Omental fat pad (tissue), 4 donors: ENCODE data around the gene OR10H2. TPM values are rescaled to one million over a fixed set of nuclear protein-coding genes. Genes with fewer than 3 reads are reported as not detected.

ENCODE experiments used
- ATAC-seq: fragments of 150-250 bp; one replicate; pipeline ENCODE4 v1.9.1; 2016; ENCODE audit warnings: mild to moderate bottlenecking, moderate library complexity; ENCODE audit not compliant: low FRiP score
- DNase-seq: peaks from one replicate; pipeline ENCODE4 v3.0.0-alpha.2; 2019; ENCODE audit warnings: low spot score
- total RNA-seq, 4 donors: library from RNA; depleted of rRNA; stranded (reverse); fragments of >200 nt; gene quantifications; one replicate each; pipeline ENCODE4 v1.1.0, GENCODE V29; 2016
- TF ChIP-seq, protein P1 (sequence below), 3 donors: fragments of 450-650 bp; IDR thresholded peaks; one replicate each; pipeline ENCODE4 v1.5.1; 2016 to 2017; ENCODE audit warnings: antibody characterized with exemption in 3 of 3, mild to moderate bottlenecking in 3 of 3, moderate library complexity in 2 of 3

OR10H2 gene
- total RNA-seq, 4 donors from 2014 or later = not detected

DNA sequence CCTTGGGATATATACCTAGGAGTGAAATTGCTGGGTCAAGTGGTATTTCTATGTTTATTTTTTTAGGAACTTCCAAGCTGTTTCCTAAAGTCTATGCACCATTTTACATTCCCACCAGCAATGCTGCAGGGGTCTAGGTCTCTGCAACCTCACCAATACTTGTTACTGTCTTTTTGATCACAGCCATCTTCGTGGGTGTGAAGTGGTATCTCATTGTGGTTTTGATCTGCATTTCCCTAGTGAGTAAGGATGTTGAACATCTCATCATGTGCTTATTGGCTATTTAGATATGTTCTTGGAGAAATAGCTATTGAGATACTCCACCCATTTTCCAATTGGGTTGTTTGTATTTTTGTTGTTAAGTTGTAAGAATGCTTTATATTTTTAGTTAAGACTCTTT is 2.7 kb downstream of the OR10H2 start:
- TF ChIP-seq, protein P1, sequence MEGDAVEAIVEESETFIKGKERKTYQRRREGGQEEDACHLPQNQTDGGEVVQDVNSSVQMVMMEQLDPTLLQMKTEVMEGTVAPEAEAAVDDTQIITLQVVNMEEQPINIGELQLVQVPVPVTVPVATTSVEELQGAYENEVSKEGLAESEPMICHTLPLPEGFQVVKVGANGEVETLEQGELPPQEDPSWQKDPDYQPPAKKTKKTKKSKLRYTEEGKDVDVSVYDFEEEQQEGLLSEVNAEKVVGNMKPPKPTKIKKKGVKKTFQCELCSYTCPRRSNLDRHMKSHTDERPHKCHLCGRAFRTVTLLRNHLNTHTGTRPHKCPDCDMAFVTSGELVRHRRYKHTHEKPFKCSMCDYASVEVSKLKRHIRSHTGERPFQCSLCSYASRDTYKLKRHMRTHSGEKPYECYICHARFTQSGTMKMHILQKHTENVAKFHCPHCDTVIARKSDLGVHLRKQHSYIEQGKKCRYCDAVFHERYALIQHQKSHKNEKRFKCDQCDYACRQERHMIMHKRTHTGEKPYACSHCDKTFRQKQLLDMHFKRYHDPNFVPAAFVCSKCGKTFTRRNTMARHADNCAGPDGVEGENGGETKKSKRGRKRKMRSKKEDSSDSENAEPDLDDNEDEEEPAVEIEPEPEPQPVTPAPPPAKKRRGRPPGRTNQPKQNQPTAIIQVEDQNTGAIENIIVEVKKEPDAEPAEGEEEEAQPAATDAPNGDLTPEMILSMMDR (IDR thresholded peaks at IDR 0.05) = no peak
- DNase-seq (no peak), ATAC-seq (no peak)

DNA sequence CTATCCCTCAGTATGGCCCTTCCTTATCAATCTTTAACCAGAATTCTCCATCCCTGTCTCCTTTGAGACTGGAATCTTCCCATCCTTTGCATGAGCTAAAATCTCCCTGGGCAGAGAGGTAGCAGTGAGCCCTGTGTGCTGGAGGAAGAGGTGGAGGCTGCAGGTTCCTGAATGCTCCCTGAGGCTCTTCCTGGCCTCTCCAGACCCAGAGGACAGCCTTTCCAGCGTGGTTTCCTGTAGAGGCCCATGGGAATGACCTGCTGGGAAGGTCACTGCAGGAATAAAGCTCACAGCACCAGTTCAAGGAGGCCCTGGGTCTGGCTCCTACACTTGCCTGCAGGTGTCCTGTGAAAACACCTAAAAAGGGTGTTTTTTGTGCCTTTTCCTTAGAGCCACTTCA is 4.6 kb downstream of the OR10H2 start:
- ATAC-seq = no peak
- no peak for DNase-seq
- TF ChIP-seq, protein P1 (IDR thresholded peaks at IDR 0.05) = no peak

DNA sequence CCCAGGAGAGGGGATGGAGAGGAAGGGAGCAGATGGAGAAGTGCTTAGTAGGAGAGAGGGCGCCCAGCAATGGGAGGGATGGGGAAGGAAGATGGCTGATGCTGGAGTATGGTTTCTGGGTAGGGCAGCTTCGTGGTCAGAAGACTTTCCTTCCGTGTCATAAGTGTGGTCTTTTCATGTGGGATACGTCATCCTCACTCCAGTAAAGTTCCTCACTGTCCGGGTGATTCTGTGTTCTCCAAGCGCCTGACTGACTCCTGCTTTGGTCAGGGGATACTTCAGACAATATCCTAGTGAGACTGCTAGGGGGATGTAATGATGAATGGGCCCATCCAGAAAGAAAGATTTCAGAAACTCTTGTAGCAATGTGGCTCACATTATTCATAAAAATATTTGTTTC is 6.1 kb downstream of the OR10H2 start:
- TF ChIP-seq, protein P1 (IDR thresholded peaks at IDR 0.05) = no peak
- ATAC-seq = no peak

DNA sequence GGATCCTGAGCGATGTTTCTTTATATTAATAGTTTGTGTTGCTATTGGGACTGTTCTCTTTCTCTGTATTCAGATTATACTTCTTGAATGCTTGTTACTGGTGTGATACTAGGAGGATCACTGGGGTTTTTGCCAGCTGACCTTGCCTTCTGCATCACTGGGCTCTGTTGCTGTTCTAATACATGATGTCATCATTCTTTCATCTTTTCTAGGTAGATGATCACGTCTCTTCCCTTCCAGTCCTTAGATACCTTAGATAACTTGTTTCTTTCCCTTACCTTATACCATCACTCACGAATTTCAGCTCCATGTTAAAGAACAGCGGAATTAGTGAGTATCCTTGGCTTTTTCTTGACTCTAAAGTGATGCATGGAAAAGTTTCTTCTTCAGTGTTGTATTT is 9.9 kb downstream of the OR10H2 start, which contains the start of gene OR10H3:
Gene OR10H3, plus strand, starts transcription at position 264 of the 400 bp plus-strand sequence. CDS start 3,408 bp downstream, outside the sequence.
- no peak for ATAC-seq
- TF ChIP-seq, protein P1 (IDR thresholded peaks at IDR 0.05) = no peak
- no peak for DNase-seq

More for the DNA sequence above, 6.1 kb downstream of the OR10H2 start:
- no peak for DNase-seq

GRCh38 chr19:15740785-15741184 is 13.0 kb downstream of the OR10H2 start:
- TF ChIP-seq, protein P1 (IDR thresholded peaks at IDR 0.05) = no peak
- no peak for DNase-seq
- no peak for ATAC-seq

DNA sequence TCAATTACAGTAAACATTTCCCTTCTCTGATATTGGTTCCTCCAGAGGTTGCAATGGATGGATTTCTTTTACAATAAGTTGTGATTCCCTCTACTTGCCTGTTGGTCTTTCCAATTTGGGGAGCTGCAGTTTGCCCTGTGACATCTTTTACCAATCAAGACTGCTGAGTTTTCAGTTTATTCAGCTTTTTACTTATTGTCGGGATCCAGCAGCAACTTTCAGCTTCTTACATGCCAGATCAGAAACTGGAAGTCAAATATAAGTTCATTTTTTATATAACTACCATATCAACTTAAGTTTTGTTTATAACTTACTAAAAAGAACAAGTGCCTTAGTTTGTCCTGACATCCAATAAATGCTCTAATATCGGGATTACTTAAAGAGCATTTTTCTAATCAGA is 20.4 kb downstream of the OR10H2 start:
- TF ChIP-seq, protein P1 (IDR thresholded peaks at IDR 0.05) = no peak
- DNase-seq = no peak
- no peak for ATAC-seq

GRCh38 chr19:15758379-15758778 is 30.6 kb downstream of the OR10H2 start:
- ATAC-seq (no peak), DNase-seq (no peak)
- TF ChIP-seq, protein P1 (IDR thresholded peaks at IDR 0.05) = no peak
